VCaP (cell line): ENCODE measurements around the gene ASB5.

ENCODE experiments used
- H3K27ac ChIP-seq: fragments of 450-650 bp; 2 replicates; pipeline ENCODE4 v1.5.1; 2017
- TF ChIP-seq, protein P1 (sequence below): fragments of 450-650 bp; conservative IDR thresholded peaks from 2 replicates; pipeline ENCODE4 v1.5.1; 2017; ENCODE audit warnings: mild to moderate bottlenecking, moderate library complexity

ASB5 gene

DNA sequence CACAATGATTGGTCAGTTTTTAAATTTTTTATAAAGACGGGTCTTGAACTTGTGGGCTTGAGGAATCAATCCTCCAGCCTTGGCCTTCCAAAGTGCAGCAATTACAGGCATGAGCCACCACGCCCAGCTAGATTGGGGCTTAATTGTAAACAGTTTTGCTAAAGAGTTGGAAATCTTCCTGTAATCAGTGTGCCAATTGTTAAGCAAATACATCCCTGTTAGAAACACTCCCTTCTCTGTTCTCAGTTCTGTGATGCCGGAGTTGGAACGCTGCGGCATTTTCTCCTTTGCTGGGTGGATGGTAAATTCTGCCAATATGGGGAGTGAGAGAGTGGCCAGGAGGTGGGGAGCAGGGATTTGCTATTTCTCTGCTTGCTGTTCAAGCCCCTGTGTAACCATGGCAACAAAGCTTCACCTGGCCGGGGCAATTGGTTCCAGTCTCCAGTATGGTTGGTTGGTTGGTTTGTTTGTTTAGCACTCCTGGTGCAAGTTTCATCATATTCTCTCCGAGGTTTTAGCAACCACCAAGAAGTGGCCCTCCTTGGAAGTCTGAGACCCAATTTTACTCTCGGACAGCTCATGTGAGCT lies 70.6 kb downstream of the ASB5 start:
- H3K27ac ChIP-seq = no peak overlapping the region
- TF ChIP-seq, protein P1, sequence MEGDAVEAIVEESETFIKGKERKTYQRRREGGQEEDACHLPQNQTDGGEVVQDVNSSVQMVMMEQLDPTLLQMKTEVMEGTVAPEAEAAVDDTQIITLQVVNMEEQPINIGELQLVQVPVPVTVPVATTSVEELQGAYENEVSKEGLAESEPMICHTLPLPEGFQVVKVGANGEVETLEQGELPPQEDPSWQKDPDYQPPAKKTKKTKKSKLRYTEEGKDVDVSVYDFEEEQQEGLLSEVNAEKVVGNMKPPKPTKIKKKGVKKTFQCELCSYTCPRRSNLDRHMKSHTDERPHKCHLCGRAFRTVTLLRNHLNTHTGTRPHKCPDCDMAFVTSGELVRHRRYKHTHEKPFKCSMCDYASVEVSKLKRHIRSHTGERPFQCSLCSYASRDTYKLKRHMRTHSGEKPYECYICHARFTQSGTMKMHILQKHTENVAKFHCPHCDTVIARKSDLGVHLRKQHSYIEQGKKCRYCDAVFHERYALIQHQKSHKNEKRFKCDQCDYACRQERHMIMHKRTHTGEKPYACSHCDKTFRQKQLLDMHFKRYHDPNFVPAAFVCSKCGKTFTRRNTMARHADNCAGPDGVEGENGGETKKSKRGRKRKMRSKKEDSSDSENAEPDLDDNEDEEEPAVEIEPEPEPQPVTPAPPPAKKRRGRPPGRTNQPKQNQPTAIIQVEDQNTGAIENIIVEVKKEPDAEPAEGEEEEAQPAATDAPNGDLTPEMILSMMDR = no peak

DNA sequence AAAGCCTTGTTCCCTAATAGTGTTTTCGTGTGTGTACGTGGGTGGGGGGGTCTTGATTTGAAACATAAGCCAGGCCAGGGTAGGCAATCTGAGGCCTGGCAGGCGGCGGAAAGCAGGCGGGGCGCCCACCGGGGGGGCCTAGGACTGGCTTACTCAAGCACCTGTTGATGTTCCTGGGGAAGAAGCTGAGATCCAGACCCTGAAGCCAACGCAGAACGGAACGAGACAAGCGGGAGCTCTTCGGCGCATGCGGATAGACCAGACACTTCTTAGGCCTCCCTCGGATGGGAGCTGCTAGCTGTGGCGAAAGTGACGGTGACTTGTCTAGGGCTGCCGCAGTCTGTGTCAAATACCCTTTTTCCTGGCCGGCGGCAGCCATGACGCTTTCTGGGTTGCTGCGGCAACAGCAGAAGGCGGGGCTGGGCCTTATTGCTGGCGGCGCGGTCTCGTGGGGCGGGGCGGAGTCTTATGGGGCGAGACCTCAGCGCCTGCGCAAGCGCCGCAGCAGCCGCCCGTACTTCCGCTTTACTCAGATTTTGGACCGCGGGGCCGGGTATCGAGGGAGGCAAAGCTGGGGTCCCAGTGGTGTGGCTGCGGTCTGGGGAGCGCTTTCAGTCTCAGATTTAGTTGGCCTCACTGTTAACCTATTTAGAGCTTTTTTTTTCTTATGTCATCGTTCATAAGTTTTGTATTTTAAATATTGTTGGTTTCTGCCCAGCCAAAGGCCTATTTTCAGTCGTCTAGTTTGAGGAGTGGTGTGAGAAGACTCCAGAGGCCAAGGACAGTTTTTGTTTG lies 73.6 kb downstream of the ASB5 start, which contains the start of gene SPATA4:
TSS of gene SPATA4 (minus strand) at position 402 of the 795 bp plus-strand sequence. CDS start at position 379, 23 bp downstream.
- TF ChIP-seq, protein P1 = no peak
- peak within 1 kb of the TSS; percentile 55 for H3K27ac ChIP-seq

DNA sequence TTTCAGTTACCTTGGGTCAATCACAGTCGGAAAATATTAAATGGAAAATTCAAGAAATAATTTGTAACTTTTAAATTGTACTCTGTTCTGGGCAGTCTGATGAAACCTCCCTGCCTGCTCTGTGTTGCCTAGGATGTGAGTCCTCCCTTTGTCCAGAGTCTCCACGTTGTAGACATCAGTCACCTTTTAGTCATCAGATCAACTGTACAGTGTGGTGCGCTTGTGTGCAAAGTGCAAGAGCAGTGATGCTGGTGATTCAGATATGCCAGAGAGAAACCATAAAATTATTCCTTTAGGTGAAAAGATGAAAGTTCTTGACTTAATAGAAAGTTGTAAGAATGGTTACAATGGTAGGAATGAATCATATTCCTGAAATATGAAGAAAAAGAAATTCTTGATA lies 75.1 kb downstream of the ASB5 start:
- TF ChIP-seq, protein P1 = no peak
- H3K27ac ChIP-seq = no peak overlapping the region

DNA sequence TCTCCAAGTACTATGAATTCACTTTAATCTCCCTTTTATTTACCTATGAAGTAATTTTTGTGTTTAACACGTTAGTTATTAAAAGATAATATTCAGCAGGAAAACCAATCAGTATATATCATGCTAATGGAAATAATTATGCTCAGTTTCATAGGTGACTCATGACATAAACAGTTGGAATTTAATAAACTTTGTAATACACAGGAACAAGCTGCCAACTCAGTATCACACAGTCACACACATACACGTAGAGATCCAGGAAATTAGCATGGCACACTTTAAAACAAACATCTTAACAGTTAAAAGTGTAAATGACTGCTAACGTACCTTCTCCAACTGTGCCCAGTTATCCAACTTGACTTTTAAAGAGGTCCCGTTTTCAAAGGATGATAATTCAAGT lies 75.9 kb downstream of the ASB5 start:
- no peak overlapping the region for H3K27ac ChIP-seq
- TF ChIP-seq, protein P1 = no peak

DNA sequence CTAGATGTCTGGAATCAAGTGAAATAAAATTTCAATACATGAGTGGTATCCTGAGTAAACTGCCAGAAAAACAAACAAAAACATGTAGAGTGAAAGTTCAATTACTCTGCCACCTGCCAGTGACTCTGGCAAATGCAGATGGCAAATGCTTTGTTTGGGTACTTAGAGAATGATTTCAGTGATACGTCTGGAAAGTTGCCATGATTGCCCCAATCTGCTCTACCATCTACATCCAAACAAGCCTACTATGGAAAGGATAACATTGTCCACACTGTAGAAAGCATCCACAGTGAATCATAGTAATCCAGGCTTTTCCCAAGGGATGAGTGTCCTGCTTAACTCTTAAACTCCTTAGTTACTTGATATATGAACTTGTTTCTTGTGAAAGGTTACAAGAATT lies 77.0 kb downstream of the ASB5 start:
- TF ChIP-seq, protein P1 = peak; percentile 51
- H3K27ac ChIP-seq = no peak overlapping the region

DNA sequence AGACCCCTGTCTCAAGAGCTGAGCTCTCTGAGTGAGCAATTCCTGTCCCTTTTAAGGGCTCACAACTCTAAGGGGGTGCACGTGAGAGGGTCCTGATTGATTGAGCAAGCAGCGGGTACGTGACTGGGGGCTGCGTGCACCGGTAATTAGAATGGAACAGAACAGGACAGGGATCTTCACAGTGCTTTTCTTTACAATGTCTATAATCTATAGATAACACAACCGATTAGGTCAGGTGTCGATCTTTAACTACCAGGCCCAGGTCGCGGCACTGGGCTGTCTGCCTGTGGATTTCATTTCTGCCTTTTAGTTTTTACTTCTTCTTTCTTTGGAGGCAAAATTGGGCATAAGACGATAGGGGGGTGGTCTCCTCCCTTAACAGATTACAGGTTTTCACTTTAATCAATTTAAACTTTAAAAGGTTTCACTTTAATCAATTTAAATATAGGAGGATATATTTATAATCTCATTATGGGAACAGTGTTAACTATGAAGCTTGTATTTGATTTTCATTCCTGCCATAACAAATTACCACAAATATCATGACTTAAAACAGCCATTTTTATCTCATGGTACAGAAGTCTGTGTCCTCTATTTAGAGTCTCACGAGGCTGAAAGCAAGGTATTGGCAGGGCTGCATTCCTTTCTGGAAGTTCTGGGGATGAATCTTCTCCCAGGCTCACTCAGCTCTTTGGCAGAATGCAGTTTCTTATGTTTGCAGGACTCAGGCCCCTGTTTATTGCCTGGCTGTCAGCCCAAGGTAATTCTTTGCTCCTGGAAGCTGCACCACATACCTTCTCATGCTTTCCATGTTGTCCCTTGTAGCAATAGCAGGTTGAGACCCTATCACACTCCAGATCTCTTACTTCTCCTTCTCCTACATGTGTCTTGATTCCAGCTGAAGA lies 78.9 kb downstream of the ASB5 start:
- TF ChIP-seq, protein P1 = no peak
- peak overlapping the region; percentile 7; the same call in 1 of the 2 replicates for H3K27ac ChIP-seq

DNA sequence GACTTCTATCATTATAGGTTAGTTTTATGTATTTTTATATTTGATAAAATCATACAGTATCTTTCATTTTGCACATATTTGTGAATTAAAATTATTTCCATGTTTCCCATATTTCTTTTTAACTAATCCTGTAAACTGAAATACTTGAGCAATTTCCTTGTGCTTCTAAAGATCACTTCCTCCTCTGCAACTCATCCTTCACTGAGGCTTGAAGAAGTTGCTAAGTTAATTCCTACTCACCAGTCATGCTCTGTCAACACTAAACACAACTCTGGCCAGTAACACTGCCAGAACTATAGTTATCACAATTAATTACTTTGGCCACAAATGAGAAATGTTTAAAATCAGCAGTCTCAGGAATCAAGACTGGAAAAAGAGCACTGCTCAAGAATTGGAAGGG lies 80.4 kb downstream of the ASB5 start:
- TF ChIP-seq, protein P1 = no peak
- no peak overlapping the region for H3K27ac ChIP-seq
